Activated naive CD8-positive, alpha-beta T cell (primary cell): Measurements from ENCODE around the gene MGAT2.
"Not testable (repeated sequence)": the region's sequence is repeated elsewhere in the genome, so short reads cannot be mapped to it uniquely, and the experiment has no call there.

Experiments
- H3K27ac Mint-ChIP-seq: one replicate; pipeline ENCODE4 v1.8.0; 2021; ENCODE audit warnings: mixed read lengths
- H3K27me3 Mint-ChIP-seq: one replicate; pipeline ENCODE4 v1.8.0; 2021; ENCODE audit warnings: mixed read lengths
- H3K36me3 Mint-ChIP-seq: one replicate; pipeline ENCODE4 v1.8.0; 2021; ENCODE audit warnings: mixed read lengths
- H3K4me1 Mint-ChIP-seq: one replicate; pipeline ENCODE4 v1.8.0; 2021; ENCODE audit warnings: low read depth, mixed read lengths
- H3K4me3 Mint-ChIP-seq: one replicate; pipeline ENCODE4 v1.8.0; 2021; ENCODE audit warnings: mild to moderate bottlenecking, mixed read lengths
- H3K9me3 Mint-ChIP-seq: one replicate; pipeline ENCODE4 v1.8.0; 2021; ENCODE audit warnings: low read depth, mixed read lengths

MGAT2 gene

DNA sequence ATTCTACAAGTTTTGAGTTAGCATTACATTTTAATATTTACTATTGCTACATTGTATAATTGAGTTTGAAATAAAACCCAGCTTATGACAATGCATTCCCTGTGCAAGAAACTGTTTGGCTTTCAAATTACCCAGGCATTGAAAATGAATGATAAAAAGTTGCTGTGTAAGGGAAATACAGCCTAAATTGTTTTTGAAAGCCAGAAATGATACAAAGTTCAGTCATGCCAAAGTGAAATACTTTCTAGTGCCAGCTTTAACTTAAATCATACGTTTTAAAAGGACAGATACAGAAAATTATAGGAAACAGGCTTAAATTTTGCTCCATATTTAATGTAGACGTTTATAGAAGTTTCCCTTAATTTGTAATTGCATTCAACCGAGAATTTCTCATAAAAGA is 2.8 kb downstream of the MGAT2 start:
- Mint-ChIP-seq H3K9me3 (no peaks in the 10 kb centered on the region), H3K4me1 (peaks cover 60% of the 10 kb centered on the region), H3K4me3 (peak overlapping the region; percentile 97), H3K27ac (peak overlapping the region; percentile 75), H3K36me3 (peaks cover 9% of the 10 kb centered on the region), H3K27me3 (no peaks in the 10 kb centered on the region)

DNA sequence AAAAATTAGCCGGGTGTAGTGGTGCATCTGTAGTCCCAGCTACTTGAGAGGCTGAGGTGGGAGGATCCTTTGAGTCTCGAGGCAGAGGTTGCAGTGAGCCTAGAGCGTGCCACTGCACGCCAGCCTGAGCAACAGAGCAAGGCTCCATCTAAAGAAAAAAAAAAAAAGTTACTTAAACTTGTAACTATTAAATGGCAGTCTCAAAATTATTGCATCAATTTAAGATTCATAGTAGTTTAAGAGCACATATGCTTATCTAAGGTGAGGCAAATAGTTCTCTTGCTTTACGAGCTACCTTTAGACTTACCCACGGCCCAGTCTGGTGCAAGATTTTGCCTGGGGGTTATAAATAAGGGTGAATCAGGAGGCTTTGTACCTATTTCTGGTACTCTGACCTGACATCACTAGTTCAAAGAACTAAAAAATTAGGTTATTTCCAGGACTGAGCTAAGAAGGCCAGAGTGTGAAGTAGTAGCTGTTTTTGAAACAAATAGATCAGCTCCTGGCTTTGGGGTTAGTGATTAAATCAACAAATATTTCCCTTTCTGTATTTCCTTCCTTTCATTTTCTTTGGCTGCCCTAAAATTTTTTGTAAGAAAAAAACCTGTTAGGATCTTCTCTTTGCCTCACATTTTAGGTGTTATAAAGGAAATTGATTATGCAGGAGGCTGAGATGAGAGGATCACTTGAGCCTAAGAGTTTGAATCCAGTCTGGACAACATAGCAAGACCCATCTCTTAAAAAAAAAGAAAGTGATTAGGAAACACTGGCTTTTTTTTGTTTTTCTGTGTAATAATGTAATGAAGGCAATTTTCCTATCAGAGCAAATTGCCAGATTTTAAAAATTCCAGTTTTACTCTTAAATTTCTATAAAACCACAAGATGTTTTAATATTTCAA is 3.6 kb downstream of the MGAT2 start:
- no peaks in the 10 kb centered on the region for H3K9me3 Mint-ChIP-seq
- H3K4me1 Mint-ChIP-seq, result peaks cover 59% of the 10 kb centered on the region
- H3K27me3 Mint-ChIP-seq, result no peaks in the 10 kb centered on the region
- peak overlapping the region; percentile 75 for H3K27ac Mint-ChIP-seq
- H3K4me3 Mint-ChIP-seq, result peak overlapping the region; percentile 97
- peaks cover 3% of the 10 kb centered on the region for H3K36me3 Mint-ChIP-seq

DNA sequence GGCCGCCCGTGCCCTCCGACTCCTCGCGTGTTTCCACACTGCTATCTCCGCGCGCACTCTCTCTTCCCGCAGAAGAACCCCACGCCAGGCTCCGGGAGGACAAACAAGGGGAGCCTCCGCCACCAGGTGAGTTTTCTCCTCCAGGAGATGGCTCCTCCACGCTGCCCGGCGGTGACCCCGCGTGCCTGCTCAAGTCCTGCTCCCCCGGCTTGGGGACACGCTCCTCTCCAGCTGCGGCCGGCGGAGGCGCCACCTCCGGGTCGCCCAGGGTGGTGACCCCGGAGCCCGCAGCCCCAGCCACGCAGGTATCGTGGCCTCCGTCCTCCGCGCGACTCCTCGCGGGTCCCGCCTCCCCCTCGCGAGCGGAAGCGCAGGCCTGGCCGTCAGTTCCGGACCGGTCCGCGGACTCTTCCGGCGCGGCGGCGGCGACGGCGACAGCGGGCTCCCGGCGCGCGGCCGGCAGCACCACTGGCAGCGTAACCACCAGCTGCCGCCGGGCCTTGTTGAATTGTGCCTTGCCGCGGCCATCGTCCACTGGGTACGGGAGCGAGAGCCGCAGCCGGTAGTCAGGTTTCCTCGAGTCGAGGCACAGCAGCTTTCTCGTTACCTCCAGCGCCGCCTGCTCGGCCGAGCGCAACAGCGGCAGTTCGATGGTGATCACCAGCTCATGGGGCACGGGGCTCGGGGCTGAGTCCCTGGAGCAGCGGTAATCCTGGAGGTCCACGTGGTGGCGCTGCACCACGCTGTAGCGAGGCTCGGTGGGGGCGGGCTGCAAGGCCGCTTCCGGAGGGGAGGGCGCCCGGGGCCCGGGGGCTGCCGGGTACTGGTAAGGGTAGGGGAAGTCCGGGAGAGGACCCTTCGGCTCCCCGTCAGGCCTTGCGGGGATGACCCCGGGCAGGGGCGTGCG is 13.3 kb downstream of the MGAT2 start:
- H3K27me3 Mint-ChIP-seq, result no peaks in the 10 kb centered on the region
- peaks cover 9% of the 10 kb centered on the region for H3K36me3 Mint-ChIP-seq
- H3K9me3 Mint-ChIP-seq, result no peaks in the 10 kb centered on the region
- H3K4me3 Mint-ChIP-seq, result peak overlapping the region; percentile 98
- peak overlapping the region; percentile 95 for H3K27ac Mint-ChIP-seq
- H3K4me1 Mint-ChIP-seq, result peaks cover 49% of the 10 kb centered on the region

DNA sequence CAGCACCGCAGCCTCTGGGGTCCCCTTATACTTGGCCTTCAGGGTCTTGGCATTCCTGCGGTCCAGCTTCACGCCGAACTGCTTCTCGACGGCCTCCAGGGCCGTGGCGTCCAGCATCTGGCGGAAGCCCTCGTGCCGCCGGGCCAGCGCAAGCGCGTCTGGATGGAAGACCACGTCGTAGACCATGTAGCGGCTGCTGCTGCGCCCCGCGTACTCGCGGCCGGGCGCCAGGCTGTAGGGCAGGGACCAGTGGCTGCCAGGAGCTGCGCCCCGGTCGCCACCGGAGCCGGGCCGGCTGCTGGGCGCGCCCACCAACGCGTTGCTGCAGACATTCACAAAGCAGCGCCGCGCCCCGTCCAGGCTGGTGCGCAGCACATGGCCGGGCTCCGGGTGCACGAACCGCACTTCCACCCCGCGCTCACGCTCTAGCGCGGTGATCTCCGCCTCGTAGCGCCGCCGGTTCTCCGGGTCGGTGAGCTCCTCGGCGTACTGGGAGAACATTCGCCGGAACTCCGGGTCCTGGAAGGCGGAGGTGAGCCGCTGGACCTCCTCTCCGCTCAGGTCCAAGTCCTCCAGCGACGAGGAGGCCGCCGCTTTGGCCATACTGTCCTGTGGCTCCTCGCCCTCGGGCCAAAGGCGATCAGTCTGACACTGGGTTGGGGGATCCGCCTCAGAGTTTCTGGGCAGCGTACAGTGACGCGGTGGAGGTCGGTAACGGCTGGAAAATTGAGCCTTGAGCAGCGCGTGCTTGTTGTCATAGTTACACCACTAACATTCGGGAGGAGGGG is 14.1 kb downstream of the MGAT2 start, which contains the start of gene DNAAF2:
Gene DNAAF2 (minus strand): TSS at position 698 of the 788 bp plus-strand sequence. CDS start 95 bp downstream, at position 603.
- H3K36me3 Mint-ChIP-seq, result peaks cover 9% of the 10 kb centered on the region
- H3K27ac Mint-ChIP-seq, result peak within 1 kb of the TSS; percentile 97
- H3K27me3 Mint-ChIP-seq, result no peaks in the 10 kb centered on the region
- H3K4me3 Mint-ChIP-seq, result peak within 1 kb of the TSS; percentile 98
- H3K9me3 Mint-ChIP-seq, result no peaks in the 10 kb centered on the region
- H3K4me1 Mint-ChIP-seq, result peaks cover 50% of the 10 kb centered on the region

DNA sequence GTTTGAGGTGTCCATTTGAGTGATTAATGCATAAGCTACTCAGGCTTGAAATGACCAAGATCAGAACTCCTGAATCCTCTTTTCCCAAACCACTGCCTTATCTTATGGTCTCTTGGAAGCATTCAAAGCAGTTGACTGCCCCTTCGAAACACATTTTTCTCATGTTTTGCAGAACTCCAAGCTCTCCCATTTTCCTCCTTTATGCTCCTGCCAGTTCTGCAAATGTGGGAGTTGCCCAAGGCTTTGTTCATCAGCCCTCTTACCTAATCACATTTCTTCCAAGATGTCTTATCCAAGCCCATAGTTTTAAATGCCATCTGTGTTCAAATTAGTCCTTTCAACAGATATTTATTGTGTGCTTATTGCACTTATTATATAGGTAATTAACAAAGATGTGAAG is 16.3 kb downstream of the MGAT2 start:
- peak overlapping the region; percentile 51 for H3K27ac Mint-ChIP-seq

DNA sequence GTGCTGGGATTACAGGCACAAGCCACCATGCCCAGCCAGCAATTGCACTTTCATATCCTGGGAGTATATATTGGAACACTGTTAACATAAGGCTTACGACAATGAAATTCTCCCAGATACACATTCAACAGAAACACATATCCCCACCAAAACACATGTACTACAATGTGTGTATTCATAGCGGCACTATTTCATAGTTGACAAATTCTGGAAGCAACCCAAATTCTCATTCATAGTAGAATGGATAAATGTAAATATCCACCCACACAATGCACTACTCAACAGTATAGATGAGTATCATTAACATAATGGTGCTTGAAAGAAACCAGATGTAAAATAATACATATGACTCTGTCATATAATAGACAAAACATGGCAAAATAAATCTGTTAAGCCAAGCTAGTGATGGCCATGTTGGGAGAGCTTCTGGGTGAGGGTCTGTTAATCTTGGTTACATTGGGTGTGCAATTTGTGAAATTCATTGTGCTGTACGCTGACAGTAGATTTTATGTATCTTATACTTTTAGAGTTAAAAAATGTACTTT is 17.0 kb downstream of the MGAT2 start:
- Mint-ChIP-seq H3K27ac (peak overlapping the region; percentile 7), H3K36me3 (peaks cover 13% of the 10 kb centered on the region), H3K4me3 (peak overlapping the region; percentile 15), H3K4me1 (peaks cover 55% of the 10 kb centered on the region), H3K27me3 (no peaks in the 10 kb centered on the region), H3K9me3 (no peaks in the 10 kb centered on the region)

More for the DNA sequence above, 16.3 kb downstream of the MGAT2 start:
- H3K36me3 Mint-ChIP-seq, result peaks cover 13% of the 10 kb centered on the region
- no peaks in the 10 kb centered on the region for H3K27me3 Mint-ChIP-seq
- H3K4me3 Mint-ChIP-seq, result peak overlapping the region; percentile 98
- H3K9me3 Mint-ChIP-seq, result no peaks in the 10 kb centered on the region
- peaks cover 52% of the 10 kb centered on the region for H3K4me1 Mint-ChIP-seq

DNA sequence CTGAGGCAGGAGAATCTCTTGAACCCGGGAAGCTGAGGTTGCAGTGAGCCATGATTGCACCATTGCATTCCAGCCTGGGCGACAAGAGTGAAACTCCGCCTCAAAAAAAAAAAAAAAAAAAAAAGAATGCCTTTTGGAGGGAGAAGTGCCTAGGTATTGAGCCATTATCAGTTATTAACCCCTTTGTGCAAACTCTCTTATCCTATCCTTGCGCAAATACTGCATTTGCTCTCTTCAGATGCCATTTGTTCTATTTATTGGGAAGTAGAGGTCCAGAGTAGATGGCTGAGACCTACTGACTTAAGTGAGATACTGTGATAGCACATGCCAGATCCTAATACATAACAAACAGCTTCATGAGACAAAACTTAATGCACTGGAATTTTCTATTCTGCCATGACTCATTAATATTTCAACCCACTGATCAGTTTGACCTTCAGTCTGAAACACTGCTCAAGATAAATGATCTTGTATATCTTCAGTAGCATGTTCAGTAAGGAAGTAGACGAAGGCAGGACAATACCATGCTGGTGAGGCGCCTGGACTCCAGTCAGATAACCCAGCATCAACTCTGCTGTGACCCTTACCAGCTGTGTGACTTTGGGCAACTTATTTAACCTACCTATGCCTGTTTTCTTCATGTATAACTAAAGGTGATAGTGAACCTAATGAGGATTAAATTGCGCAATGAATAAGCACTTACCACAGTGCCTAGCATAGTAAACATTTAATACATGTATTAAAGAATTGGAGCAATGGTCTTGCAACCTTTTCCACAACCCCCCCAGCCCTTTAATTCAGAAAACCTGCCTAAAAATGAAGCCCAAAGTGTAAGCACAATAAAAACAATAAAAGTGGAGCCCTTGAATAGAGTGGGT is 20.2 kb downstream of the MGAT2 start:
- H3K27me3 Mint-ChIP-seq, result no peaks in the 10 kb centered on the region
- H3K27ac Mint-ChIP-seq, result peak overlapping the region; percentile 36
- no peak overlapping the region for H3K4me3 Mint-ChIP-seq
- peaks cover 13% of the 10 kb centered on the region for H3K36me3 Mint-ChIP-seq
- H3K4me1 Mint-ChIP-seq, result peaks cover 57% of the 10 kb centered on the region
- H3K9me3 Mint-ChIP-seq, result no peaks in the 10 kb centered on the region

DNA sequence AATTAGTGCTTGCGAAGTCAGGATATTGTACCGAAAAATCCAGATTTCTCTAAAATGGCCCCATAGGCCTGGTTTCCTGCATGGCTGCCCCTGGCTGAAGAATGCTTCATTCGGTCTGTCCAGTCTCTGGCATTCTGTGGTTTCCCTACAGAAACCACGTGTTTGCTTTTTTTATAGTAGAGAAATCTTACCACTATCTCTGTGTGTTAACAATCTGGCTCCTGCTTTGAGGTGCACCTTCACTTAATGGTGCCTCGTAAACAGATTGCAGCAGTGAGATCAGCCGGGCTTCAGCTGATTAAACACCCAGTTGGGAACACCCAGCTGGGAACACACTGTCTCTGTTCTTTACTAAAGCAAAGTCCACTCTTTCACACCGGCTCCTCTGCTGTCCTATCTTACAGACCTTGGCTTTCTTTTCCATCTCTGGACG is 21.1 kb downstream of the MGAT2 start:
- peak overlapping the region; percentile 18 for H3K27ac Mint-ChIP-seq
- H3K4me1 Mint-ChIP-seq, result peaks cover 50% of the 10 kb centered on the region
- no peaks in the 10 kb centered on the region for H3K27me3 Mint-ChIP-seq
- H3K4me3 Mint-ChIP-seq, result no peak overlapping the region
- H3K9me3 Mint-ChIP-seq, result no peaks in the 10 kb centered on the region
- peaks cover 11% of the 10 kb centered on the region for H3K36me3 Mint-ChIP-seq

DNA sequence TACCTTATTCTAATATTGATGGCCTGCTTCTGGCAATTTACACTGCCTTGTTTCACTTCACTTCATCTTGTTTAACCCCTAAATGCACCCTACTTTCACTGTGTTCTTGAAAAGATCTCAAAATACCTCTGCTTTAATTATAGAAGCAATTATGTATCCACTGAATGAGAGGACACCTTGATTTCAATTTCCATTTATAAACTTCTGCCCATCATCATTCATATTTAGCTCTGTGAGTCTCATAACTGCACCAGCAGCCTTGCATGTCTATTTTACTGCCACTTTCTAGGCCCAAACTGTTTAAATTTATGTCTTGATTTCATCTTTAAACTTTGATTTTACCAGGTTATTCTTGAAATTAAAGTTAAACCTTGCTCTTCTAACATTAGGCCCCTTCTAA is 21.6 kb downstream of the MGAT2 start:
- Mint-ChIP-seq H3K27ac (peak overlapping the region; percentile 18), H3K36me3 (peaks cover 11% of the 10 kb centered on the region), H3K4me1 (peaks cover 47% of the 10 kb centered on the region), H3K4me3 (no peak overlapping the region), H3K9me3 (no peaks in the 10 kb centered on the region), H3K27me3 (no peaks in the 10 kb centered on the region)

DNA sequence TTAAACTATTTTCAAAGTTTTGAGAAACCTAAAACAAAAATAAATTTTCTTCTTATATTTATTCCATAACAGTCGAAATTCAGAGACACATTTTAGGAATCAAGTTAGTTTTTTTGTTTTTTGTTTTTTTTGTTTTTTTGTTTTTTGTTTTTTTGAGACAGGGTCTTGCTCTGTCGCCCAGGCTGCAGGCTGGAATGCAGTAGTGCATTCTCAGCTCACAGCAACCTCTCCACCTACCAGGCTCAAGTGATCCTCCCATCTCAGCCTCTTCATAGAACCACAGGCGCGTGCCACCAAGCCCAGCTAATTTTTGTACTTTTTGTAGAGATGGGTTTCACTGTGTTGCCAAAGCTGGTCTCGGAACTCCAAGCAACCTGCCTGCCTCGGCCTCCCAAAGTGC is 32.9 kb downstream of the MGAT2 start:
- Mint-ChIP-seq H3K27ac (no peak overlapping the region), H3K36me3 (peaks cover 3% of the 10 kb centered on the region), H3K4me3 (no peak overlapping the region), H3K27me3 (no peaks in the 10 kb centered on the region), H3K4me1 (peaks cover 3% of the 10 kb centered on the region), H3K9me3 (no peaks in the 10 kb centered on the region)

DNA sequence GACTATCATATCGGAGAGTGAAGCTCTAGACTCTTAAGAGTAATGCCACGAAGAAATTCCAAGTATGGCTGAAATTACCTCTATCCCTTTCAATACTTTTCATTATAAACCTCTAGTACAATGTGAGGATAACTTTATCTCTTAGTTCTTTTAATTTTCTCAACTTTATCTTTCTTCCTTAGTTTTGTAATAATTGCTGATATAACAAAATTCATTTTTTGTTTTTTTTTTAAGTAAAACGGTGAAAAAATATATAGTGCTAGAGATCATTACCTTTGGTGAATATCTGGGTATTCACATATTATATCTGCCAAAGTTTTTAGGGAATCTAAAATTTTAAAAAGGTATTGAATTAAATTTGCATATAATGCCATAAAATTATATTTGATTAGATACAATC is 33.9 kb downstream of the MGAT2 start:
- Mint-ChIP-seq H3K4me3 (no peak overlapping the region), H3K9me3 (no peaks in the 10 kb centered on the region), H3K27ac (no peak overlapping the region), H3K36me3 (peaks cover 3% of the 10 kb centered on the region), H3K27me3 (no peaks in the 10 kb centered on the region), H3K4me1 (peaks cover 3% of the 10 kb centered on the region)

DNA sequence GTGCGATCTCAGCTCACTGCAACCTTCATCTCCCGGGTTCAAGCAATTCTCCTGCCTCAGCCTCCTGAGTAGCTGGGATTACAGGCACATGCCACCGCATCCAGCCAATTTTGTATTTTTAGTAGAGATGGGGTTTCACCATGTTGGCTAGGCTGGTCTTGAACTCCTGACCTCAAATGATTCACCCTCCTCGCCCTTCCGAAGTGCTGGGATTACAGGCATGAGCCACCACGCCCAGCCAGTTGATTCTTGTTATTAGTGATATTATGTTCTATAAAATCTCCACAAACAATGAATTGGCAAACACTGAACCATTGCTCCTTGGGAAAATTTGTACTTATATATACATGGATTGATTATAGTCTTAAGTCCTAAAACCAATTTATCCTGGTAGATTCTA is 36.9 kb downstream of the MGAT2 start:
- H3K27ac Mint-ChIP-seq, H3K9me3 Mint-ChIP-seq, H3K4me3 Mint-ChIP-seq, H3K36me3 Mint-ChIP-seq, H3K4me1 Mint-ChIP-seq, H3K27me3 Mint-ChIP-seq: not testable (repeated sequence)

DNA sequence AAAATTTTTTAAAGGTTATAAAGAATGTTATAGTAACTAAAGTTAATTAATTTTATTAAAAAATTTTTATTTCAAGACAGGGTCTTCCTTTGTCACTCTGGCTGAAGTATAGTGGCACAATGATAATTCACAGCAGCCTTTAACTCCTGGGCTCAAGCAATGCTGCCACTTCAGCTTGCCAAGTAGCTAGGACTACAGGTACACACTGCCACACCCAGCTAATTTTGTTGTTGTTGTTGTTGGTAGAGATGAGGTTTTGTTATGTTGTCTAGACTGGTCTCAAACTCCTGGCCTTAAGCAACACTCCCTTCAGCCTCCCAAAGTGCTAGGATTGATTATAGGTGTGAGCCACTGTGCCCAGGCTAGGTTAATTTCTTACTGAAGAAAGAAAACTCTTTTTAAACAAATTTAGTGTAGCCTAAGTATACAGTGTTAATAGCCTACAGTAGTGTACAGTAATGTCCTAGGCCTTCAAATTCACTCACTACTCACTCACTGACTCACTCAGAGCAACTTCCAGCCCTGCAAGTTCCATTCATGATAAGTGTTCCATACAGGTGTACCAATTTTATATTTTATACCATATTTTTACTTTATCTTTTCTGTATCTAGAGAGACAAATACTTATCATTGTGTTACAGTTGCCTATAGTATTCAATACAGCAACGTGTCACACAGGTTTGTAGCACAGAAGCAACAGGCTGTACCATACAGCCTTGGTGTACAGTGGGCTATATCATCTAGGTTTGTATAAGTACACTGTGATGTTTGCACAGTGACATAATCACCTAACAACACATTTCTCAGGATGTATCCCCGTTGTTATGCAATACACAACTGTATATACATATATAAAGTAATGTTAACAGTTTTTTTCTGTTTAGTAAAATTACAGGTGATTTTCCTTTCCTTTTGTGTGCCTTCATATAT is 39.2 kb downstream of the MGAT2 start:
- Mint-ChIP-seq H3K27ac (no peak overlapping the region), H3K27me3 (no peaks in the 10 kb centered on the region), H3K4me1 (no peaks in the 10 kb centered on the region), H3K4me3 (no peak overlapping the region), H3K9me3 (no peaks in the 10 kb centered on the region), H3K36me3 (peaks cover 5% of the 10 kb centered on the region)
